ENCODE measurements around the gene GTF3C1. TPM values are rescaled to one million over a fixed set of nuclear protein-coding genes. Genes with fewer than 3 reads are reported as not detected.

The GTF3C1 gene
- total RNA-seq, 1 donor from 2014 or later = 60.1 TPM

- peak; percentile 29 to 85 for DNase-seq (ENCODE audit: low read depth in 2 of 2)
Measured at GRCh38 chr16:27426423-27427408, 123.0 kb downstream of the GTF3C1 start.

- no peak for DNase-seq (ENCODE audit: low read depth in 2 of 2)
Measured at GRCh38 chr16:27425961-27426360, 123.8 kb downstream of the GTF3C1 start.

DNA sequence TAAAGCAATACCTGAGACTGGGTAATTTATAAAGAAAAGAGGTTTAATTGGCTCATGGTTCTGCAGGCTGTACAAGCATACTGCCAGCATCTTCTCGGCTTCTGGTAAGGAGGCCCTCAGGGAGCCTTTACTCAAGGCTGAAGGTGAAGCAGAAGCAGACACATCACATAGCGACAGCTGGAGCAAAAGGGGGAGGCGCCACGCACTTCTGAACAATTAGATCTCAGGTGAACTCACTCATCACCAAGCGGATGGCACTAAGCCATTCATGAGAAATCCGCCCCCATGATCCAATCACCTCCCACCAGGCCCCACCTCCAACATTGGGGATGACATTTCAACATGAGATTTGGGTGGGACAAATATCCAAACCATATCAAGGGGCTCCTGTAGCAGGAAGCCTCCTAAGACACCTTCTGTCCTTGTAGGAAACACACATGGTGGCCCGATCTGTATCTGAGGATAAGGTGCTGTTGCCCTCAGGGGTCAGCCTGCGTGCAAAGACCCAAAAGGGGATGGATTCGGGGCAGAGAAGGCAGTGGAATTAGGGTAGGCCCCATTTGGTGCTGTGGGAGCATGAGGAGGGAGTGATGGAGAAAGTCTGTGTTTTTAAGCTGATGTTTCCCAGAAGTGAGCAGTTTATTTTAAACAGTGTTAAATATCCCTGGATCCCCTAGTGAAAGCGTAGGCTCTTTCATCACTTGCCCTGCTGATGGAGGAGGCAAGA, 124.8 kb downstream of the GTF3C1 start:
- DNase-seq (ENCODE audit: low read depth in 2 of 2) = no peak

- DNase-seq (ENCODE audit: low read depth in 2 of 2) = no peak
Measured at GRCh38 chr16:27421961-27422740, 127.6 kb downstream of the GTF3C1 start.

- no peak for DNase-seq (ENCODE audit: low read depth in 2 of 2)
Measured at GRCh38 chr16:27417047-27417671, 132.6 kb downstream of the GTF3C1 start.

DNA sequence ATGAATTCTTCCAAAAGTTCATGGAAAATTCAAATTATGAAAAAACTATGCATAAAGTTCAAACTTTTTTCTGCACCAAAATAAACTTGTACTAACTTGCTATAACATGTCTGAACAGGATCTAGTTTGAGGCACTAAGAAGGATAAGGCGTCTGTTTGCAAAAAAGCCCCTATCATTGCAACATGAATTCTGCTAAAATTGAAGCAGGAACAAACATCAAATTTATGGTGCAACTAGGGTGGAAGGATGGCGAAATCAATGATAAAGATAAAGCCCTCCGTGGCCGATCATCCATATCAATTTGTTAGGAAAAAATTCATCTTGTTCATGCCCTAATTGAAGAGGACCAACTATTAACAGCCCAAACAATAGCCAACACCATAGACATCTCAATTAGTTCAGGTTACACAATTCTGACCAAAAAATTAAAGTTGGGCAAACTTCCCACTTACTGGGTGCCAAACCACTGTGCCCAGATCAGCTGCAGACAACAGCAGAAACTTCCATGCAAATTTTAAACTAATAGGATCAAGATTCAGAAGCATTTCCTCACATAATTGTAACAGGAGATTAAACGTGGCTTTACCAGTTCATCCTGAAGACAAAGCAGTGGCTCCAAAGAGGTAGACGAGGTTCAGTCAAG, 134.8 kb downstream of the GTF3C1 start:
- no peak for DNase-seq (ENCODE audit: low read depth in 2 of 2)

DNA sequence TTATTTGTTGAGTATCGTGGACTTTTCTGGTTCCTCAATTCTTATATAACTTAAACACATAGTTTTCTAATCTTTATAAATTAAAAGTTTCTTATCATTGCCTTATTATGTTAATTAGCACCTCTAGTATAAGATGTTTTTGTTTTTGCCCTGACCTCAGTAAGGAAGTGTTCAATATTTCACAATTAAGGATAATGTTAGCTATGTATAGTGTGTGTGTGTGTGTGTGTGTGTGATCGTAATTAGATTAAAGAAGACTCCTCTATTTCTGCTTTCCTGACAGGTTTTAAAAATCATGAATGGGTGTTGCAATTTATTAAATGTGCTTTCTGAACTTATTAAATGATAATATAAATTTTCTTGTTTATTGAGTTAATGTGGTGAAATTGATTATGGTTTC, 135.8 kb downstream of the GTF3C1 start:
- no peak for DNase-seq (ENCODE audit: low read depth in 2 of 2)

- DNase-seq (ENCODE audit: low read depth in 2 of 2) = no peak
Measured at GRCh38 chr16:27410761-27411160, 139.0 kb downstream of the GTF3C1 start.

Other genes with a start within 250 kb of the GTF3C1 start
- gene IL4R, start 235.9 kb downstream of the GTF3C1 start, total RNA-seq = 10.5 and 14.8 TPM in 2 replicates
- under 0.01 TPM in 2 replicates for gene IL21R, start 147.7 kb downstream of the GTF3C1 start, total RNA-seq
- gene KATNIP, start 231 bp upstream of the GTF3C1 start, total RNA-seq = 10.5 and 15.3 TPM in 2 replicates

Data from lung microvascular endothelial cell (primary cell).